OCI-LY7 (cell line): ENCODE measurements around the gene RTEL1.

Source experiments
- EZH2phosphoT487 ChIP-seq: fragments of 200-600 bp; sonication (generic); IDR thresholded peaks from 2 replicates; pipeline ENCODE4 v1.6.1; 2018; ENCODE audit warnings: low read depth, borderline replicate concordance, mild to moderate bottlenecking, mixed run types, antibody characterized with exemption, low read length, moderate library complexity, mixed read lengths
- TF ChIP-seq, protein P1 (sequence below): fragments of 200-600 bp; sonication (generic); conservative IDR thresholded peaks from 2 replicates; pipeline ENCODE4 v1.5.1; 2014; ENCODE audit warnings: mild to moderate bottlenecking, antibody characterized with exemption, low read length, moderate library complexity, mixed read lengths

- TF ChIP-seq, protein P1, sequence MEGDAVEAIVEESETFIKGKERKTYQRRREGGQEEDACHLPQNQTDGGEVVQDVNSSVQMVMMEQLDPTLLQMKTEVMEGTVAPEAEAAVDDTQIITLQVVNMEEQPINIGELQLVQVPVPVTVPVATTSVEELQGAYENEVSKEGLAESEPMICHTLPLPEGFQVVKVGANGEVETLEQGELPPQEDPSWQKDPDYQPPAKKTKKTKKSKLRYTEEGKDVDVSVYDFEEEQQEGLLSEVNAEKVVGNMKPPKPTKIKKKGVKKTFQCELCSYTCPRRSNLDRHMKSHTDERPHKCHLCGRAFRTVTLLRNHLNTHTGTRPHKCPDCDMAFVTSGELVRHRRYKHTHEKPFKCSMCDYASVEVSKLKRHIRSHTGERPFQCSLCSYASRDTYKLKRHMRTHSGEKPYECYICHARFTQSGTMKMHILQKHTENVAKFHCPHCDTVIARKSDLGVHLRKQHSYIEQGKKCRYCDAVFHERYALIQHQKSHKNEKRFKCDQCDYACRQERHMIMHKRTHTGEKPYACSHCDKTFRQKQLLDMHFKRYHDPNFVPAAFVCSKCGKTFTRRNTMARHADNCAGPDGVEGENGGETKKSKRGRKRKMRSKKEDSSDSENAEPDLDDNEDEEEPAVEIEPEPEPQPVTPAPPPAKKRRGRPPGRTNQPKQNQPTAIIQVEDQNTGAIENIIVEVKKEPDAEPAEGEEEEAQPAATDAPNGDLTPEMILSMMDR: no peak
- no peak for TF ChIP-seq EZH2phosphoT487
Measured at GRCh38 chr20:63738687-63739129, 80.6 kb downstream of the RTEL1 start.
